GM19455 (cell line): Measurements from ENCODE around the gene RAX.

Experiments
- ATAC-seq: cut with Tn5 transposase; IDR thresholded peaks from one replicate; pipeline ENCODE4 v1.9.1; 2021; ENCODE audit not compliant: unreplicated experiment

RAX gene

DNA sequence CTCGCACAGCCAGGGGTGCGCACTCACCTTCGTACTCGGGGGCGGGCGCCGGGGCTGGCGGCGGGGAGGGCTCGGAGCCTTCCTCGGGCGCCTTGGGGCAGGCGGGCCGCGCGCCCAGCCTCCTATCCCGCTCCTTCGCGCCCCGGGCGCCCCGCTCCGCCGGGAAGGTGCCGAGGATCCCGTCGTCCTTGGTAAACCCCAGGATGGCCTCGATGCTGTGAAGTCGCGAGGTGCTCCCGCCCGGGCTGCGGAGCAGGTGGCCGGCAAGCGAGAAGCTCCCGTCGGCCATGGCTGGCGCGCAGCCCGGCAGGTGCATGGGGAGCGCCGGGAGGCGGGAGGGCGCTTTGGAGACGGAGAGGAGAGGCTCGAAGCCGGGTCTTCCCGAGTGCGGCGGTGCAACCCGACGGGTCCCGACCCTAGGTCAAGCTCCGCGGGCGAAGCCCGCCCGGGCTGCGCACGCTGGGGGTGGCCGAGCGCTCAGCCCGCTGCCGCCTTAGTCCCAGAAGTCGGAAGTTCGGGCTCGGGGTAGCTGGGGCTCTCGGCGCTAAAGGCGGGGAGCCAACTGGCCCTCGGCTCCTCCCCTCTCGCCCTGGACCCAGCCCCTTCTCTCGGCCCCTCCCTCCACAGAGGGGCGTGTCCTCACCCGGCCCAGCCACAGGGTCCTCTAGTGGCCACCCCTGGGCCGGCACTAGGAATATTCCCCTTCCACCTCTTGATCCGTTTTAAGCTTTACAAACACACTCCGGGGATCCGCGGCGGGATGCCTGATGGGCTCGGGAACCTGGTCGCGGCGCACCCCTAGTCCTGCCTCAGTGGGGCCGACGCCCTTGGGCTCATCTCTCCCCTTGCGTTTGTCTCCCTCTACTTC, at the start of gene RAX:
Gene RAX, minus strand, starts transcription at position 564 of the 868 bp plus-strand sequence. Its CDS starts 248 bp downstream, at position 316.
- no peak for ATAC-seq

DNA sequence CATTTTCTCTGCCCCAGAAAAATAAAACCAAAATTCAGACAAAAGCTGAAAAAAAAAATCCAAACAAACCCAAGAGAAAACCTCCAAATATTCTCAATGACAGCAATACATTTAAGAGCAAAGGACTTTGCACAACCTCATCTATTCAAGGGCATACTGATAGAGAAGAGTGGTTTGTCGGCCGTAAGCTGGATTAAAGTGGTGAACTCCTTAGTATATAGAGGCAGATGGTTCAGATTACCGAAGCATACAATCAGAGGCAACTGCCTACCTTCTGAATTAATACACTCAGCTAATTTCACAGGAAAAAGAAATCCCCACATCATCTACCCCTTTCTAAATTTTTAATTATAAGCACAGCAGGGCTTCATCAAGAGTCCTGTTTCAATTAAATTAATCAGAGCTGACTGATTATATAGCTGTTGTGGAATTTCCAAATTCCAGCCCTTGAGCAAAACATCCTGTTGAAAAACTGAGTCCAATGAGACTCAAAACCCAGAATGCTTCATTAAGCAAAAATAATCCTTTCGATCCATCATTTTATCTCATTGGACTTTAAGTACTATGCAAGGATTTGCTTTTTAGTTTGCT, 45.3 kb upstream of the RAX start, which contains the start of gene CPLX4:
Gene CPLX4, minus strand, starts transcription at position 190 of the 591 bp plus-strand sequence. Its CDS starts 187 bp downstream, at position 3.
- ATAC-seq, result no peak

DNA sequence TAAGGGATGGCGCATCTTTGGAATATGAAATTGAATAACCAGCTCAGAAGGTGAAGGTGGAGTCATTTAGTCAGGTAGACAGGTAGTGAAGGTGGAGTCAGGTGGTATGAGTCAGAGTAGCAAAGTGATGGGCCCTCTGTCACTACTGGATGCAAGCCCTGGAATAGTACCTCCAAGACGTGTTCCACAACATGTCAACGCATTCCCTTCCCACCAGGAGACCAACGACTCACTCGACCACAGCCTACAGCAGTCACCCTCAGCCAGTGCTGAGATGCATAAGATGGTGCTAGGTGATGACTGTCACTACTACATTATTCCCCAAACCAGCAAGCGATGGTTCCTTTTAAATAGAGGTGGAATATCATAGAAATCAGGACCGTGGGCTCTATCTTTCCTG, 38.4 kb upstream of the RAX start:
- ATAC-seq, result no peak

DNA sequence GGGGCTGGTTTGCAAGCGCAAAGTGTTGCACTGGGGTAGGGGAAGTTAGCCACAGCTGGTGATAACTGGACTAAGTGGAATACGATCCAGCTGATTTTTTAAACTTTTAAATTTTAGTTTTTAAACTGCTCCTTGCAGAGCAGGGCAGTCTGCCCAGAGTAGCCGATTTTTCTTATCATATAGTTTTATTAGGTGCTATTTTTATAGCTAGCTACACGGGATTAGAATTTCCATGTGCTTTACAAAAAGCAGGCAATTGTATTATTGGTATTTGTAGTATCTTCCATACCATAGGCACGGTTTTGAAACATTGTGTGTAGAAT, 35.6 kb upstream of the RAX start:
- ATAC-seq, result no peak

DNA sequence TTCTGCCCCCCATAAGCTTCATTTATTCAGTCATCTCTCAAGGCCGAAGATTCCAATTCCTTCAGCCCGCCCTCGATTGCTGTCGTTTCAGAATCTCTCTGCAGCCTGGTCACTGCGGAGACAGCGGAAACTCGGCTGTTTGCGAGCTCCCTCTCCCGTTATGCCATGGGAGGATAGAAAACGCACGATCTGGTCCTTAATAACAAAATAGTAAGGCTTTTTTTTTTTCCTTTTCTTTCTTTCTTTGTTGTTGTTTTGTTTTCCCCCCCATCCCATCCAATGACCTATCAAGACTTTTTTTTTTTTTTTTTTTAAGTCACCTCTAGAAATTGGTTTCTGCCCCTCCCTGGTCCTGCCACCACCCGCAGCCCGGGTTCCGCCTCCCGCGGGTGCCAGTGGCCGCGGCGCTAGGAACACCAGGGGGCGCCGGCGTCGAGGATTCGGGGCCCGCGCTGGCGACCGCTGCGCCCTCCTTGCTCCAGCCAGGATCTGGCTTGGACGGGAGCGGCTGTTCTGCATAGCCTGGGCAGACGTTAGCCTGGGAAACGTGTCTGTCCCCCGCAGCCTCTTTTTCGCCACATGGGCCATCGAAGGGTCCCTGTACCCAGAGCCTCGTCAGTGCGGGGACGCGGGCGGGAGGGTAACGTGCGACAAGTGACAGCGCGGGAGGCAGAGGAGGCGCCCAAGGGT, 35.1 kb upstream of the RAX start:
- ATAC-seq, result peak; percentile 91

DNA sequence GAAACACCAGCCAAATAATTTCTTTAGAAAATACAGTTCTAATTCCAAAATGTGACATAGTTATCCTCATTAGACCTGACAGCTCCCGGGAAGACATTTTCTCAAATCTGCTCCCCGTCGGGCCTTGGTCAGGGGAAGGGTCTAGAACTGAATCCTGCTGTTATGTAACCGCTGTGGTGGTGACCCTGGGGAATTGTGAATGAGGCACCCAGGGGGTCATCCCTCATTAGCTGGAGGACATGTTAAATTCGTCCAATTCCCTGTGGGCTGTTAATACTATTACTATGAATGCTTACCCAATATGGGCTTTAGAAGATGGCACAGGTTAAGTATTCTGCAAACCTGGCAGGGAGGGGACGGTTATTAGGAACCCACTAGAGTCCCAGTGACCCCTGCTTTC, 33.4 kb upstream of the RAX start:
- ATAC-seq, result no peak

DNA sequence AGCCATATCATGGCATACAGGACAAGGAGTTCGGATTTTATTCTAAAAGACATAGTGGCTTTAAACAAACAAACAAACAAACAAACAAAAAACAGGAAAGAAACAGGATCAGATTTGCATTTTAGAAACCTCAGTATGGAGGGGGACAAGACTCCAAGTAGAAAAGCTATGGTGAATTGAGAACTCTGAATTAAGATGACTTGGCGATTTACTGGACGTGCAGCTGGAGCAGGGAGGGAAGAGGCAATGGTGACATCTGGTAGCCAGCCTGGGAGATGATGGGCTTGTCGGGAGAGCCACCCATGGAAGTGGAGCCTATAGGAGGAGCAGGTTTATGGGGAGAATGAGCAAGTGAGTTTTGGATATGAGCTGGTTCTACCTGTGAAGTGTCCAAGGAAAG, 32.0 kb upstream of the RAX start:
- no peak for ATAC-seq

DNA sequence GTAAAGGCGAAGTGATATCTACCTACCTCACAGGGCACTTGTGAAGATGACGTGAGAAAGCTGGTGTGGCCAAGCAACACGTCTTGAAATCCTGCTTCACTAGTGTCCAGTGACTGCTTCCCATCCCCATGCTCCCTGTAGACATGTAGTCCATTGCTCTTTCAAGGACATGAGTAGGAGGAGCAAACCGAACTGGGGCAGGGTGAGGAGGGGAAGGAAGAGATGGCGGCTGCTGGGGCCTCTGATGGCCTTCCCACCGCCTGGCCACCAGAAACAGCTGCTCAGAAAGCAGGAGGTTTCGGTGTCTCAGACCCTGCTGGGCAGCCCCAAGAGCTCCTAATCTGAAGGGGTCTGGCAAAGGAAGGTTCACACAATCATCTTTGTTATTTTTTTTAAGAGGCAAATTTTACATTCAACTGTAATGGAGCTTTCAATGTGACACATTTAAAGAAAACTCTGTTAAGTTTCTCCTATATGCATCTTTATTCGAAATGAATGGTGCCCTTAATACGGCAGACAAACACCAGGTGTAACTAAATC, 30.5 kb upstream of the RAX start:
- ATAC-seq, result no peak

DNA sequence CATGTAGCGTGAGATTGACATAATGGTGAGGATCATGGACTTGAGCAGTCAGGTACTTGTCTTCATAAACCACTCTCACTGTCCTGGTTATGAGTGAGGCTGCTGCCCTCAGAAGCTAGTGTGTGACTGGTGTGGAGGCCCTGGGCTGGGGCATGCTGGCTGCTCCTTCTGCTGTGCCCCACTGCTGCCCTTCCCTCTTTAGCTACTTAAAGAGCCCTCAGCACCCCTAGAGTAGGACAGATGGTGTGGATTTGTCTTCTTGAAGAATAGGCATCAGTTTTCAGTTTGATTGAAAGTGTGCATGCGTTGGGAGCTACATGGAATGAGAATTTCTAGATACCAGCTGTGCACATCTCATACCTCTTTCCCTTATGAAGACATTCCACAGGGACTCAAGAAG, 29.8 kb upstream of the RAX start:
- no peak for ATAC-seq

DNA sequence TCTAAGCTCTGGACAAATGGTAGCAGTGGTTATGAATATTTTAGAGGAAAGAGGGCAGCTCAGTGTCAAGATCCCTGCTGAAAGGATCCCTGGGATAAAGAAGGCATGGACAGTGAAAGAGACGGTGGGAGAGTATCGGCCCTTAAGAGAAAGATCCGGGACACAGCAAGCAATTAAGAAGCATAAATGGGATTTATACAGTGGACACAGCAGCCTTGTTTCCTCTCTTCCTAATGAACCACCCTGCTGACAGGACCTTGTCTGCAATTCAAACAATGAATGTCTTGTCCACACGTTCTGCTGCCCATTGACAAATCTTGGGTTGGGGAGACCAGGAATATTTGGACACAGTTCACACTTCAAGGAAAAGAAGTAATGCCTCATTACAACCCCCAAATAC, 28.7 kb upstream of the RAX start:
- ATAC-seq, result no peak

DNA sequence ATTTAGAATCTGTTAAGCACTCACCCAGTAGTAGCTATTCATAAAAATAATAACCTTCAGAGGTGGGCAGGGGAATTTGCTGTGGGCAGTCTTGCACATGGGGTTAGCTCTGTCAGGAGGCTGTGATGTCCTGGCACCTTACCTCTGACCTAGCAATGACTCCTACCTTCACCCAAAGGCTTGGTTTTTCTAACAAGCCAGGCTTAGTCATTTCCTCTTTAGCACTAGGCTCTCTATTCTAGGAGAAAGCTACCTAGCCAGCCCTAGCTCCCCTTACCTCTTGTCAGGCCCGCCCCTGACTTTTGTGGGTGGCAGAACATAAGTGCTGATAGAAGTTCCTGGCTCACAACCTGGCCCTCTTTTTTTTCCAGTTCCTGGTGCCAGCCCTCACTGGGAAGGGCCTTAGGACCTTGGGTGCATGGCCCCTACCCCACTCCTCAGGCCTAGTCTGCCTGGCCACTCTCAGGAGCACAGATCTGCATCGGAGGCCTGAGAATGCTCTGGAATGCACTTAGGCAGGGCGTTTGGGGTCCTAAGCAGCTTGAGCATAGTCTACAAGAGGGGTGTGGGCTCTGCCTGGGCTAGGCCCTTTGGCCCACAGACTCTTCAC, 27.5 kb upstream of the RAX start:
- no peak for ATAC-seq

DNA sequence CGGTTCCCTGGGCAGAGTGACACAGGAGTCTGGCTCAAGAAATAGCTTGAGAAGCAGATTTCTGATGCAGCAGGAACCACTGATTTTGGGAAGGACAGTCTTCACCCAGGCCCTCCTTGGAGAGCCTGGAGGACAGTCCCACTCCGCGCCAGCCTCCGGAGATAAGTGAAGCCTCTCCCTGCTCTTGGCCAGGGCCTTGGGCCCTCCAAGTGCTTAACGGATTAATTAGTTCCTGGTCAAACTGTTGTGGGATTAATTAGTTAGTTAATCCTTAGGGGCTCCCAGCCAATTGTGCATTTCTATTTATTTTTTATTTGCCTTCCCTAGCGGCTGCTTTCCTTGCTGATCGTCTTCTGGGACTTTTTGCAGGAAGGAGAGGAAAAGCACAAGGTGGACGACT, 25.6 kb upstream of the RAX start:
- no peak for ATAC-seq

DNA sequence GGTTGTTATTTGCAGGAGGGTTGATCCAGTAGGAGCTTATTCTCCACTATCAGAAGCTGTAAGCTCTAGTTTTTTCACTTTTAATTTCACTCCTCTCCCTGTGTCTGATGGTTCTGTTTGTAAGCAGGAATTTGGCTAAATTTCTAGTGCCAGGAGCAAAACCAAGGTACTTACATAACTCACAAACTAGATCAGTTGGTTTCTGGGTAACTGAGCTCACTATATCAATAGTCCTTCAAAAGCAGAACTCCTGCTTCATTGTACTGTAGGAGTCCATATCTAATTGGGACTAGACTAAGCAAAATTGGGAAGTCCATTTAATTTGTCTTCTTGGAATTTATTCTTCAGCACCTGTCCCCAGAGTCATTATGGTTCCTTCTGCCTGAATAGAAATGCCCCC, 20.1 kb upstream of the RAX start:
- no peak for ATAC-seq

DNA sequence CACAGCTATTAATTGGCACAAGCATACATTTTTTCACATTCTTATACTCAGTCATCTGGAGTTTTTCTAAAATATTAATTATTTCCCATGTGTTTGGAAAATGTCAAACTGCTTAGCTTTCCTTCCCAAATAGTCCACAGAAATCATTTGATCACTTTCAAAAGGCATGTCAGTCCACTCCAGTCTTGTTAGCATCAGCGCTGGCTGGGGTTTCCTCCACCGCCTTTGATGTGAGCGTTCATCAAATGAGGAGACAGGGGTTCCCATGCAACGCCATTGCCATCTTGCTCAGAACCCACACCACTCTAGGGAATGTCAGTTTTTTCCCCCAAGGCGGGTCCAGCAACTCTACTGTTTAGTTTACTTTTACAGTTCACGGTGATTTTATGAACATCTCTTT, 13.1 kb upstream of the RAX start:
- ATAC-seq, result no peak

DNA sequence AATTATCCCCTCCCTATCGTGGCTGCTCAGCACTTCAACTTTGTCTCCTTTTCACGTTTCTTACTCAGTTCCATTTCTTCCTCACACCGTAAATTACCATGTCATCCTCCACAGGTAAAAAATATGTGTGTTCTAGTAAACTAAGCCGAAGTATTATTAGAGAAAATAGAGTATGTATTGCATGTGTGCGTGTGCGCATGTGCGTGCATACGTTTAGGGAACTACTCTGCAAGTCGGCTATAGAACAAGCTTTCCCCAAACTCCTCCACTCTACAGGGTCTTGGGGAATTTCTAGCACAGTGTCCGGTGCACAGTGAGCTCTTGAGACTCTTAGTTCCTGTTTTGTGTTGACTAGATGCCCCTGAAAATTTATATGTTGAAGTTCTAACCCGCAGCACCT, 9.1 kb upstream of the RAX start:
- ATAC-seq, result no peak

DNA sequence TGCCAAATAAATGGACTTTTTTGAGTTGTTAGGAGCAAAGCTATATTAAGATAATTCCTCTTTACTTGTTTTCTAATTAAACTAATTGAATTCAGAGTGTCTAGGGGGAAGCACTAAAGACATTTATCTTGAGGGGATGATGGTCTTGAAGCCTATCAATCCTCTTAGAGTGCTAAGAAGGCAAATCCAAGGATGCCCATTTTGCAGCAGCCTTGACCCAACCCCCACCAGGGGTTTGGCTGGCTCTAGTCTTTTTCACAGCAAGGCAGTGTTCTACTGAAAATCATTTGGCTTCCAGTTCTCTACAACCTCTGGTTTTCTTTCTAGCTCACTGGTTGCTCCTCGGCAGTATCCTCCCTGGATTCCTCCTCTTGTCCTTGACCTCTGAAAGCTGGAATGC, 6.5 kb upstream of the RAX start:
- ATAC-seq, result no peak

DNA sequence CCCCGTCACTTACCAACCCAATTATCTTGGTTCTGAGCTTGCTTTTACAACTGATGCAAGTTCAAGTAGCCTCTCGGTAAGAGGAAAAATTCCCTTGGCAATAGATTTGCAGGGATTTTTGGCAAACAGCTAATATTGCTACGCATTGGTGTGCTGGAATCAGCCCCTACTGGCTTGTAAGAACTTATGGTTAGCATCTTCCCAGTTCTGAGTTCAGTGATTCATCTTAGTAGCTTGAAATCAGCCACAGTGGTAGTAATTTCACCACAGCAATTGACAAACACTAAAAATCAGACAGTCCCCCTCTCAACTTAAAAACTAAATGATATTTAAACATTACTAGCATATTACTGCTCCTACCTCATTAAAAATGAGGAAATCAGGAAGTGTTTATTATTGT, 5.9 kb upstream of the RAX start:
- ATAC-seq, result no peak

DNA sequence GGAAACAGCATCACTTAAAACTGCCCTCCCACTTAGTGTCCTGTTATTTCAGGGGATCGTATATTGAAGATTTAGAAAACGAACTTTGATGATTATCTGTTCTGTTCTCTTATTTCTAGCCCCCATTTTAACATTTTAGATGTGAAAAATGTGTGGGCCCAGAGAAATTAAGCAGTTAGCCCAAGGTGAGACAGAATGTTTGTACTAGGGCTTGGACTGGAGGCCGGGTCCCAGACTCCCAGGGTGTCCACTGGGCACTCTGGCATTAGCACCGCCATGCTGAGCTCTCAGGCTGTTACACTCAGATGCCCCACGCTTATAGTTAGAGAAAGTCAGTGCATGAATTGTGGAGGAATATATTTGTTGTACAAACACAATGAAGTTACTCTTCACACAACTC, 5.5 kb upstream of the RAX start:
- no peak for ATAC-seq

DNA sequence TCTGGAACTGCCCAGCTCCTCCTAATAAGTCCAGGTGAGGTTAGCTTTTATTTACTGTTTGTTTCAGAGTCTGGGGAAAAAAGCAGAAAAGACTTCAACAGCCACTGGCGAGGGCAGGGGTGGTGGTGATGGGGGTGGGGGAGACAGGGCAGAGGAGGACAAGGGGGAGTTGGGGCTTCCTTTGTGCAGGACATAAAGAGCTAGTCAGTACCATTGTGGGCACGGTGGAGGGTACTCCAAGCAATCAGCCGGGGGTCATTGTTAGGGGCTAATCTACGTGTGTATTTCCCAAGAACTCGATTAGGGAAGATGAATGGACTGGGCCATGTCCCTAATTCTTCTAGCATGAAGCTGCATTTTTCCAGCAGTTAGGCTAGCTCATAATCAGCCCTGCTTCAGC, 2.8 kb upstream of the RAX start:
- no peak for ATAC-seq

DNA sequence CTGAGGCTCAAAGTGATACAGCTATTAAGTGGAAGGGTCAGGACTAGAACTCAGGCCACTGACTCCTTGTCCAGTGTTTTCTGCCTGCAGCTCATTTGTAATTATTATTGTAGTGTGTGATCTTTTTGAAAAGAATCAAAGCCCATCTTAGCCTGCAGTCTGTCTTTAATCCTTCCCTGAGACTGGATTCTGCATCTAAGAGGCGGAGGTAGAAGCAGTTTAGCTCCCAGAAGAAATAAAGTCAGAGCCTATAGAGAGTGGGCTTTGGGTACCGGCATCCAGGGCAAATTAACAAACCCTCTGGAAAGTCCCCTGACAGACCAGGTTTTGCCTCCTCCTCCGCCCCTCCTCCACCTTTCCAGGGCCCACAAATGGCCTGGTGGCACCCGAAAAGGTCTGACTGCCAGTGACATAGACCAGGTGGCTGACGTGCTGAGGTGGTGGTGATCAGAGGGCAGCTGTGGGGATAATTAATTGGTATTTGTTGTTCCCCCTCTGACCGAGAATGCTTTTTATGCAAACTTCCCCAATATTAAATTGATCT, 2.2 kb upstream of the RAX start:
- ATAC-seq, result no peak

DNA sequence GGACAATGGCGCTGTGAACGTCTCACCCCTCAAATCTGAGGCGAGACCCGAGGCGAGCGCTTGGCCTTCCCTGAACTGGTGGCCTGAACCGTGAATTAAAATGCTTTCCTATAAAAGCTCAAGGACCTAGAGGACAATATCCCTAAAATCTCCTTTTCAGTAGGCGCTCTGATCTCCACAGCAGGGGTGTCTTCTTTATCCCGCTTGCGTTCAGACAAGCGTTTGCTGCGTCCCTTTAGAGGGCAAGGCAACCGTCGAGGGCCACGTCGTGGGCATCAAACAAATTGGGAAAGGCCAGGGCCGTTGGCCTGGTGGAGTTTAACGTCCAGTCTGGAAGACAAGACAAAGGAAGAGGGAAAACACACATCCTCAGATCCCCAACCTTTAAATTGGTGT, 1.3 kb upstream of the RAX start:
- no peak for ATAC-seq
